WERI-Rb-1 (cell line): ENCODE data around the gene KCNK13.

Experiments
- DNase-seq: peaks from one replicate; pipeline ENCODE4 v3.0.0-alpha.2; 2020
- H3K27ac ChIP-seq: fragments of 250-450 bp; sonication (Bioruptor Pico); 2 replicates; pipeline ENCODE4 v1.5.1; 2020; ENCODE audit warnings: mild to moderate bottlenecking, moderate library complexity
- H3K27me3 ChIP-seq: fragments of 250-450 bp; sonication (Bioruptor Pico); 2 replicates; pipeline ENCODE4 v1.5.1; 2021; ENCODE audit warnings: mild to moderate bottlenecking, low read depth, moderate library complexity; ENCODE audit not compliant: insufficient read depth, severe bottlenecking
- H3K36me3 ChIP-seq: fragments of 250-450 bp; sonication (Bioruptor Pico); 2 replicates; pipeline ENCODE4 v1.5.1; 2020; ENCODE audit warnings: mild to moderate bottlenecking, moderate library complexity
- H3K4me3 ChIP-seq: 2 replicates; pipeline ENCODE4 v1.5.1; 2011; ENCODE audit warnings: low read depth, mild to moderate bottlenecking, control low read depth, low read length
- H3K9me3 ChIP-seq: fragments of 250-450 bp; sonication (Bioruptor Pico); 2 replicates; pipeline ENCODE4 v1.5.1; 2021; ENCODE audit warnings: mild to moderate bottlenecking, moderate library complexity; ENCODE audit not compliant: severe bottlenecking
- CTCF ChIP-seq: IDR thresholded peaks from 2 replicates; pipeline ENCODE4 v1.5.1; 2011; ENCODE audit warnings: low read depth, mild to moderate bottlenecking, control low read depth, inconsistent platforms, low read length

Gene KCNK13

GRCh38 chr14:90042496-90043252 is 19.1 kb upstream of the KCNK13 start:
- peaks cover under 1% of the 10 kb centered on the region; the same call in 1 of the 2 replicates for H3K36me3 ChIP-seq
- no peak overlapping the region for H3K4me3 ChIP-seq
- H3K27me3 ChIP-seq = no peaks in the 10 kb centered on the region
- TF ChIP-seq CTCF = no peak
- no peak overlapping the region for H3K27ac ChIP-seq
- no peaks in the 10 kb centered on the region for H3K9me3 ChIP-seq
- no peak for DNase-seq

GRCh38 chr14:90045616-90046015 is 16.2 kb upstream of the KCNK13 start:
- DNase-seq = no peak
- Histone ChIP-seq H3K4me3 (no peak overlapping the region), H3K27ac (no peak overlapping the region)

GRCh38 chr14:90049390-90049789 is 12.4 kb upstream of the KCNK13 start:
- no peak overlapping the region for H3K4me3 ChIP-seq
- DNase-seq = peak; percentile 74
- no peaks in the 10 kb centered on the region for H3K27me3 ChIP-seq

More at GRCh38 chr14:90045616-90046015, 16.2 kb upstream of the KCNK13 start:
- Histone ChIP-seq H3K9me3 (no peaks in the 10 kb centered on the region), H3K36me3 (no peaks in the 10 kb centered on the region; the same call in 1 of the 2 replicates), H3K27me3 (no peaks in the 10 kb centered on the region)
- TF ChIP-seq CTCF = no peak

GRCh38 chr14:90050271-90050670 is 11.5 kb upstream of the KCNK13 start:
- H3K27ac ChIP-seq = no peak overlapping the region
- H3K4me3 ChIP-seq = no peak overlapping the region
- TF ChIP-seq CTCF = no peak
- H3K27me3 ChIP-seq = no peaks in the 10 kb centered on the region
- H3K36me3 ChIP-seq = no peaks in the 10 kb centered on the region
- DNase-seq = no peak
- H3K9me3 ChIP-seq = no peaks in the 10 kb centered on the region

More at GRCh38 chr14:90049390-90049789, 12.4 kb upstream of the KCNK13 start:
- no peak overlapping the region for H3K27ac ChIP-seq
- no peak for TF ChIP-seq CTCF
- H3K36me3 ChIP-seq = no peaks in the 10 kb centered on the region
- no peaks in the 10 kb centered on the region for H3K9me3 ChIP-seq

- Histone ChIP-seq H3K4me3 (no peak overlapping the region), H3K27me3 (no peaks in the 10 kb centered on the region), H3K36me3 (no peaks in the 10 kb centered on the region), H3K9me3 (no peaks in the 10 kb centered on the region), H3K27ac (no peak overlapping the region)
- DNase-seq = no peak
- TF ChIP-seq CTCF = no peak
Measured at GRCh38 chr14:90053044-90053443, 8.8 kb upstream of the KCNK13 start.

- no peak for DNase-seq
- Histone ChIP-seq H3K27me3 (peaks cover 4% of the 10 kb centered on the region), H3K27ac (no peak overlapping the region), H3K36me3 (no peaks in the 10 kb centered on the region), H3K4me3 (no peak overlapping the region), H3K9me3 (no peaks in the 10 kb centered on the region)
- no peak for TF ChIP-seq CTCF
Measured at GRCh38 chr14:90054803-90055202, 7.0 kb upstream of the KCNK13 start.
